Vagina (tissue), 2 donors: ENCODE measurements around the gene KRT81. TPM values are rescaled to one million over a fixed set of nuclear protein-coding genes. Genes with fewer than 3 reads are reported as not detected.

Source experiments
- DNase-seq, 2 donors: peaks; one replicate each; pipeline ENCODE4 v3.0.0-alpha.2; 2017; ENCODE audit errors: extremely low spot score in 2 of 2
- H3K27ac ChIP-seq: fragments of 200-600 bp; sonication (generic); one replicate; pipeline ENCODE4 v1.5.1; 2019
- H3K27me3 ChIP-seq: fragments of 200-600 bp; sonication (generic); one replicate; pipeline ENCODE4 v1.5.1; 2019
- H3K36me3 ChIP-seq, 2 donors: fragments of 200-600 bp; sonication (generic); one replicate each; pipeline ENCODE4 v1.5.1; 2017 to 2019
- H3K4me1 ChIP-seq: fragments of 200-600 bp; sonication (generic); one replicate; pipeline ENCODE4 v1.5.1; 2019
- H3K4me3 ChIP-seq, 2 donors: fragments of 200-600 bp; sonication (generic); 1 replicate in 1 of 2; 2 replicates in 1 of 2; pipeline ENCODE4 v1.5.1; 2016 to 2019
- H3K9me3 ChIP-seq: fragments of 200-600 bp; sonication (generic); one replicate; pipeline ENCODE4 v1.5.1; 2019
- POLR2A ChIP-seq, 2 donors: fragments of 450-650 bp; IDR thresholded peaks; one replicate each; pipeline ENCODE4 v1.6.1; 2017; ENCODE audit warnings: antibody characterized with exemption in 2 of 2, mild to moderate bottlenecking in 2 of 2, moderate library complexity in 2 of 2
- POLR2AphosphoS5 ChIP-seq, 2 donors: sonication (generic); formaldehyde crosslinking; IDR thresholded peaks; one replicate each; pipeline ENCODE4 v1.9.0; 2017; ENCODE audit warnings: antibody characterized with exemption in 2 of 2, mild to moderate bottlenecking in 2 of 2, low read depth in 1 of 2; ENCODE audit not compliant: insufficient read depth in 1 of 2
- intact Hi-C: fragments of 100-400 bp; cut with DNase I; formaldehyde crosslinking; loops from one replicate; pipeline ENCODE4 v1.15.1; 2023
- total RNA-seq: library from RNA; depleted of rRNA; stranded (reverse); fragments of >200 nt; gene quantifications from one replicate; pipeline ENCODE4 v1.2.3, GENCODE V29; 2016
- TF ChIP-seq, protein P1 (sequence below), 3 experiments: fragments of 450-650 bp in 2 of 3; fragments of 200-600 bp in 1 of 3; sonication (generic) in 1 of 3; IDR thresholded peaks; one replicate each; pipeline ENCODE4 v1.5.1; 2017 to 2019; ENCODE audit warnings: antibody characterized with exemption in 3 of 3, mild to moderate bottlenecking in 2 of 3, moderate library complexity in 2 of 3

The KRT81 gene
- total RNA-seq, 1 donor from 2014 or later = not detected

DNA sequence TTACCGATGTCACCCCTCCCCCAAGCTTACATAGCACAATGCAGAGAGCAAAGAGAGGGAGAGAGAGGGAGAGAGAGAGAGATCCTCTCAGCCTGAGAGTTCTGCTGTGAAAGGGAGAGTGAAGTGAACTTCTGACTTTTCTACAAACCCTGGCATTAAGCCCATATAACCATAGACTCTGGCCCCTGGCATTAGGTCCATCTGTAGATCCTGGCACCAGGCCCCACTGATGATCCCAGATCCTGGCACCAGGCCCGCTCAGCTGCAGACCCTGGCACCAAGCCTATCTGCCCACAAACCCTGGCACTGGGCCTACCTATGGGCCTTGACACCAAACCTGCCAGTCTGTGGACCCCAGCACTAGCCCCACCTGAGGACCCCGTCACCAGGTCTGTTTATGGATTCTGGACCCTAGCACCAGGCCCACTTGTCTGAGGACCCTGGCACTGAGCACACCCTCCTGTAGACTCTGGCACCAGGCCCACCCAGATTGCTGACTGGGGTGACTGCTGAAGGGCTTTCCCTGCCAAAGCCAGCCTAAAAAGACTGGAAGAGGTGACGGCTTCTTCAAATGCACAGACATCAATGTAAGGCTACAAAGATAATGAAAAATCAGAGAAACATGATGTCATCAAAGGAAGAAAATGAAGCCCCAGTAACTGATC, 44.4 kb upstream of the KRT81 start:
- no peaks in the 10 kb centered on the region for H3K9me3 ChIP-seq
- no peak overlapping the region for H3K27ac ChIP-seq
- TF ChIP-seq, protein P1, sequence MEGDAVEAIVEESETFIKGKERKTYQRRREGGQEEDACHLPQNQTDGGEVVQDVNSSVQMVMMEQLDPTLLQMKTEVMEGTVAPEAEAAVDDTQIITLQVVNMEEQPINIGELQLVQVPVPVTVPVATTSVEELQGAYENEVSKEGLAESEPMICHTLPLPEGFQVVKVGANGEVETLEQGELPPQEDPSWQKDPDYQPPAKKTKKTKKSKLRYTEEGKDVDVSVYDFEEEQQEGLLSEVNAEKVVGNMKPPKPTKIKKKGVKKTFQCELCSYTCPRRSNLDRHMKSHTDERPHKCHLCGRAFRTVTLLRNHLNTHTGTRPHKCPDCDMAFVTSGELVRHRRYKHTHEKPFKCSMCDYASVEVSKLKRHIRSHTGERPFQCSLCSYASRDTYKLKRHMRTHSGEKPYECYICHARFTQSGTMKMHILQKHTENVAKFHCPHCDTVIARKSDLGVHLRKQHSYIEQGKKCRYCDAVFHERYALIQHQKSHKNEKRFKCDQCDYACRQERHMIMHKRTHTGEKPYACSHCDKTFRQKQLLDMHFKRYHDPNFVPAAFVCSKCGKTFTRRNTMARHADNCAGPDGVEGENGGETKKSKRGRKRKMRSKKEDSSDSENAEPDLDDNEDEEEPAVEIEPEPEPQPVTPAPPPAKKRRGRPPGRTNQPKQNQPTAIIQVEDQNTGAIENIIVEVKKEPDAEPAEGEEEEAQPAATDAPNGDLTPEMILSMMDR (IDR thresholded peaks at IDR 0.05) = no peak
- no peak for TF ChIP-seq POLR2AphosphoS5 (IDR thresholded peaks at IDR 0.05; ENCODE audit: insufficient read depth in 1 of 2, low read depth in 1 of 2)
- TF ChIP-seq POLR2A (IDR thresholded peaks at IDR 0.05) = no peak
- H3K36me3 ChIP-seq = no peaks in the 10 kb centered on the region
- no peaks in the 10 kb centered on the region for H3K4me1 ChIP-seq
- intact Hi-C loops = no loop called here
- DNase-seq = no peak
- no peak overlapping the region for H3K4me3 ChIP-seq
- no peaks in the 10 kb centered on the region for H3K27me3 ChIP-seq

DNA sequence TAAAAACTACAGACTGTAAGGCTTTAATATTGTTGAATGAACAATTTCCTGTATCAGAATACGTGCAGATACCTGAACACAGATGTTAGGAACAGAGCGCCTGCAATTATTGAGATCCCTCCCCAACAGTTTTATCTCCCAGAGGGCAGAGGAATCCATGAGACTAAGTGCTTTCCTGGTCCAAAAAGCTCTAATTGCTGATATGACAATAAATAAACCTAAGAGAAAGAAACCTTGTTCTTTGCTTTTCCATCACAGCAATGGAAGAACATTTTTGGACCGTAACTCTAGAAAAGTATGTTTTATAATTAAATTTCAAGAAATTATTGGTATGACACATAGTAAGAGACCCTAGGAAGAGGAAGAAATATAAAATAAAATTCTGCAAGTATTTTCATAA, 42.9 kb upstream of the KRT81 start:
- no peak overlapping the region for H3K27ac ChIP-seq
- H3K27me3 ChIP-seq = no peaks in the 10 kb centered on the region
- no peak for TF ChIP-seq POLR2A (IDR thresholded peaks at IDR 0.05)
- TF ChIP-seq POLR2AphosphoS5 (IDR thresholded peaks at IDR 0.05; ENCODE audit: insufficient read depth in 1 of 2, low read depth in 1 of 2) = no peak
- TF ChIP-seq, protein P1 (IDR thresholded peaks at IDR 0.05) = no peak
- intact Hi-C loops = no loop called here
- DNase-seq = no peak
- no peaks in the 10 kb centered on the region for H3K9me3 ChIP-seq
- no peak overlapping the region for H3K4me3 ChIP-seq
- no peaks in the 10 kb centered on the region for H3K4me1 ChIP-seq
- H3K36me3 ChIP-seq = no peaks in the 10 kb centered on the region

DNA sequence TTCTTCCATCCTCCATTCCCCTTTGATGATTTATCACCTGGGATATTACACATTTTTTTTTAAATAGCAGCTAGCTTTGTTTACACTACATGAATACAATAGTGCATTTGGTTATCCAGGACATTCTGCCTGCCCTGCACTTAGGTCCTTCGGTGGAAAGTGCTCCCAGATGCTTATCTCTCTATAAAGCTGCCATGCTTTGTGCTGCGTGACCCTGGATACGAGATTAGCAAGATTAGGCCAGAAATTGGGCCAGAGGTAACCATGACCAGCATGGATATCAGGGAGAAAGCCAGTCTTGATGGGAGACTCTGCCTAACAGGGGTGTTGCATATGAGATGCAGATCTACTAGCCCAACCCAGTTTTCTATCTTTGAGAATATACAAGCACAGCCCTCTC, 42.0 kb upstream of the KRT81 start:
- Histone ChIP-seq H3K36me3 (no peaks in the 10 kb centered on the region), H3K9me3 (no peaks in the 10 kb centered on the region), H3K4me1 (no peaks in the 10 kb centered on the region), H3K27me3 (no peaks in the 10 kb centered on the region), H3K27ac (no peak overlapping the region), H3K4me3 (no peak overlapping the region)
- no peak for DNase-seq
- TF ChIP-seq POLR2A (IDR thresholded peaks at IDR 0.05) (no peak), POLR2AphosphoS5 (IDR thresholded peaks at IDR 0.05; ENCODE audit: insufficient read depth in 1 of 2, low read depth in 1 of 2) (no peak)
- TF ChIP-seq, protein P1 (IDR thresholded peaks at IDR 0.05) = no peak
- intact Hi-C loops = no loop called here

DNA sequence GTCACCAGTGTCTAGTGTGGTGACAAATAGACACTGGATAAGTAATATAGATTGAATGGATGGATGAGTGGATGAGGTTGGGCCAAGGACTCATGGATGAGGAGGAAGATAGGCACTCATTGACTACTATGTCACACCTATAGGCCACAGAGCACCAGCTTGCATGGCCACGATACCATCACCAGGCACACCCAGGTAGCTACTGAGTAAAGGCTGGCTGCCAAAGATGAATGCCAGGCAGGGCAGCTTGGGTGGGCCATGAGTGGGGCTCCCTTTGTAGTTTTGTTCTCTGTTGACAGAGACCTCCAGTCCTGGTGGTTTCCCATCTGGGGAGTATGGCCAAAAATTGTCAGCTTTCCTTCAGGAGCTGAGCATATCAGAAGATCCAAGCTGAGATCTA, 41.0 kb upstream of the KRT81 start:
- no peak for DNase-seq
- Histone ChIP-seq H3K4me3 (no peak overlapping the region), H3K4me1 (peaks cover 7% of the 10 kb centered on the region), H3K27ac (no peak overlapping the region), H3K36me3 (no peaks in the 10 kb centered on the region), H3K27me3 (no peaks in the 10 kb centered on the region), H3K9me3 (no peaks in the 10 kb centered on the region)
- TF ChIP-seq, protein P1 (IDR thresholded peaks at IDR 0.05) = no peak
- no peak for TF ChIP-seq POLR2A (IDR thresholded peaks at IDR 0.05)
- no peak for TF ChIP-seq POLR2AphosphoS5 (IDR thresholded peaks at IDR 0.05; ENCODE audit: insufficient read depth in 1 of 2, low read depth in 1 of 2)
- intact Hi-C loops = no loop called here

DNA sequence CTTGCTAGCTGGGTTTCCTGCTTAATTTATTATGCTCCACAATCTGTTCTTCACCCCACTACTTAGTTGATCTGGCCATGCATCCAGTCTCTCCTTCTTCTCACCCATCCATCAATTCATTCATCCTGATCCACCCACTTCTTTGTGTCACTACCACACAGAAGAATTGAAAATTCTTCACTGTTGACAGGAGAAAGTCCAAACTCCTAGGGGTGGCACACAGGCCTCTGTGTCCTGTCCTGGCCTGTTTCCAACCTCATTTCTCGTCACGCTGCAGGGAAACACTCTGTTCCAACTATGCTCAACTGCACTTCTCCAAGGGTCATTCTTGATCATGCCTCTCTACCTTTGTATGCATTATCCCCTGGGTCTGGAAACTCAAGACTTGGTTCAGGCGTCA, 40.5 kb upstream of the KRT81 start:
- H3K27me3 ChIP-seq = no peaks in the 10 kb centered on the region
- H3K27ac ChIP-seq = no peak overlapping the region
- peaks cover 7% of the 10 kb centered on the region for H3K4me1 ChIP-seq
- no peaks in the 10 kb centered on the region for H3K36me3 ChIP-seq
- DNase-seq = no peak
- H3K4me3 ChIP-seq = no peak overlapping the region
- H3K9me3 ChIP-seq = no peaks in the 10 kb centered on the region
- intact Hi-C loops = no loop called here
- TF ChIP-seq POLR2AphosphoS5 (IDR thresholded peaks at IDR 0.05; ENCODE audit: insufficient read depth in 1 of 2, low read depth in 1 of 2) (no peak), POLR2A (IDR thresholded peaks at IDR 0.05) (no peak)
- TF ChIP-seq, protein P1 (IDR thresholded peaks at IDR 0.05) = no peak
